Naive thymus-derived CD8-positive, alpha-beta T cell (primary cell): ENCODE measurements around the gene DDX19B. TPM values are rescaled to one million over a fixed set of nuclear protein-coding genes. Genes with fewer than 3 reads are reported as not detected.
"Not testable (repeated sequence)": the region's sequence is repeated elsewhere in the genome, so short reads cannot be mapped to it uniquely, and the experiment has no call there.

Experiments
- ATAC-seq, 2 donors: fragments of 150-1000 bp; cut with Tn5 transposase in 1 of 2; sonication (Bioruptor Pico), chemical (Tn5 transposase) in 1 of 2; 1 replicate in 1 of 2; 2 replicates in 1 of 2; pipeline ENCODE4 v1.10.0; 2021; ENCODE audit warnings: mild to moderate bottlenecking in 2 of 2, moderate library complexity in 2 of 2
- POLR2A ChIA-PET: fragments of 350-600 bp; sonication (Branson Sonifier 250); formaldehyde crosslinking; loops from one replicate; lab custom pipeline; 2021; ENCODE audit warnings: antibody characterized with exemption; lab: Charles Lee
- DNase-seq, 10 donors: peaks; one replicate each; pipeline versions ENCODE4 v3.0.0 to v3.0.0-alpha.2; 2020 to 2022
- H3K27ac Mint-ChIP-seq, 10 donors: one replicate each; pipeline ENCODE4 v1.8.0; 2020 to 2022; ENCODE audit warnings: mild to moderate bottlenecking in 10 of 10, mixed read lengths in 10 of 10, moderate library complexity in 4 of 10, inconsistent platforms in 1 of 10
- H3K27me3 Mint-ChIP-seq, 5 donors: one replicate each; pipeline ENCODE4 v1.8.0; 2021 to 2022; ENCODE audit warnings: mixed read lengths in 5 of 5
- H3K36me3 Mint-ChIP-seq, 3 donors: one replicate each; pipeline ENCODE4 v1.8.0; 2020 to 2022; ENCODE audit warnings: mixed read lengths in 3 of 3, mild to moderate bottlenecking in 2 of 3, inconsistent platforms in 1 of 3
- H3K4me1 Mint-ChIP-seq, 4 donors: one replicate each; pipeline ENCODE4 v1.8.0; 2021 to 2022; ENCODE audit warnings: mixed read lengths in 4 of 4
- H3K4me3 Mint-ChIP-seq, 10 donors: one replicate each; pipeline ENCODE4 v1.8.0; 2020 to 2022; ENCODE audit warnings: mild to moderate bottlenecking in 10 of 10, mixed read lengths in 10 of 10, moderate library complexity in 6 of 10, inconsistent platforms in 1 of 10
- H3K9me3 Mint-ChIP-seq, 9 donors: one replicate each; pipeline ENCODE4 v1.8.0; 2020 to 2022; ENCODE audit warnings: mixed read lengths in 9 of 9, mild to moderate bottlenecking in 3 of 9, inconsistent platforms in 1 of 9, moderate library complexity in 1 of 9
- polyA plus RNA-seq, 3 donors: library from polyadenylated mRNA; unstranded; fragments of 300-500 nt; fragmentation: Illumina TruSeq; gene quantifications; one replicate each; pipeline ENCODE4 v1.2.3, GENCODE V29; 2021
- total RNA-seq, 8 experiments: library from RNA in 2 of 8; stranded (reverse) in 2 of 8; gene quantifications; one replicate each; pipeline ENCODE4 v1.2.3 and lab custom pipeline; 2021 to 2026

Gene DDX19B
- total and polyA plus RNA-seq, 5 experiments from 2014 or later, result 33.7 to 48.2 (median 37.9) TPM

- no peak overlapping the region for H3K4me3 Mint-ChIP-seq
- ATAC-seq, result no peak
- peaks cover 0 to 60% (median 0%) of the 10 kb centered on the region in 3 donors for H3K36me3 Mint-ChIP-seq
- no peaks in the 10 kb centered on the region for H3K4me1 Mint-ChIP-seq
- POLR2A ChIA-PET, result interaction anchor here (1.1 kb wide), 1 partner anchor 123 kb away, joined by 6 read pairs; no protein-coding TSS in a partner anchor
- DNase-seq, result no peak
- no peaks in the 10 kb centered on the region for H3K27me3 Mint-ChIP-seq
- H3K9me3 Mint-ChIP-seq, result no peaks in the 10 kb centered on the region
- no peak overlapping the region for H3K27ac Mint-ChIP-seq
Observed at GRCh38 chr16:70331091-70331490, 32.1 kb downstream of the DDX19B start.

- peak in 5 of 10 donors; percentile 10 to 23 (median 19) for DNase-seq
- peak overlapping the region in 1 of 10 donors; percentile 43 for H3K27ac Mint-ChIP-seq
- H3K27me3 Mint-ChIP-seq, result no peaks in the 10 kb centered on the region
- no peaks in the 10 kb centered on the region for H3K9me3 Mint-ChIP-seq
- peak; percentile 64 to 66 for ATAC-seq
- peaks cover 0 to 62% (median 0%) of the 10 kb centered on the region in 3 donors for H3K36me3 Mint-ChIP-seq
- no peak overlapping the region for H3K4me3 Mint-ChIP-seq
- POLR2A ChIA-PET, result interaction anchor here (1.1 to 1.3 kb wide), 2 partner anchors 14 to 122 kb away, joined by 3 to 6 read pairs; no protein-coding TSS in a partner anchor
- no peaks in the 10 kb centered on the region for H3K4me1 Mint-ChIP-seq
Observed at GRCh38 chr16:70331588-70332358, 32.8 kb downstream of the DDX19B start.

- not testable (repeated sequence) for H3K4me1 Mint-ChIP-seq, H3K4me3 Mint-ChIP-seq, H3K27me3 Mint-ChIP-seq, DNase-seq, H3K9me3 Mint-ChIP-seq, ATAC-seq
- peaks cover 0 to 62% (median 0%) of the 10 kb centered on the region in 3 donors for H3K36me3 Mint-ChIP-seq
- peak overlapping the region in 2 of 10 donors; percentile 46 to 75 for H3K27ac Mint-ChIP-seq
- POLR2A ChIA-PET, result interaction anchor here (1.3 kb wide), 1 partner anchor 13 kb away, joined by 3 read pairs; no protein-coding TSS in a partner anchor
Observed at GRCh38 chr16:70332728-70333127, 33.7 kb downstream of the DDX19B start.

- POLR2A ChIA-PET, result no interaction called here
- H3K4me1 Mint-ChIP-seq, result peaks cover 0 to 11% (median 0%) of the 10 kb centered on the region in 4 donors
- H3K27ac Mint-ChIP-seq, result no peak overlapping the region
- DNase-seq (no peak), ATAC-seq (no peak)
- peaks cover 0 to 30% (median 0%) of the 10 kb centered on the region in 3 donors for H3K36me3 Mint-ChIP-seq
- H3K9me3 Mint-ChIP-seq, result no peaks in the 10 kb centered on the region
- no peaks in the 10 kb centered on the region for H3K27me3 Mint-ChIP-seq
- no peak overlapping the region for H3K4me3 Mint-ChIP-seq
Observed at GRCh38 chr16:70337814-70338213, 38.8 kb downstream of the DDX19B start.

GRCh38 chr16:70341600-70341999 is 42.6 kb downstream of the DDX19B start:
- Mint-ChIP-seq H3K27me3 (no peaks in the 10 kb centered on the region), H3K4me1 (peaks cover 5 to 13% (median 8%) of the 10 kb centered on the region in 4 donors), H3K9me3 (no peaks in the 10 kb centered on the region), H3K36me3 (no peaks in the 10 kb centered on the region), H3K27ac (peak overlapping the region in 3 of 10 donors; percentile 7 to 43 (median 29)), H3K4me3 (no peak overlapping the region)
- no peak for DNase-seq
- POLR2A ChIA-PET, result interaction anchor here (0.6 kb wide), 1 partner anchor 1044 kb away, joined by 6 read pairs; no protein-coding TSS in a partner anchor
- no peak for ATAC-seq

- DNase-seq (no peak), ATAC-seq (no peak)
- H3K4me1 Mint-ChIP-seq, result peaks cover 5 to 13% (median 9%) of the 10 kb centered on the region in 4 donors
- H3K27ac Mint-ChIP-seq, result peak overlapping the region in 5 of 10 donors; percentile 7 to 79 (median 34)
- POLR2A ChIA-PET, result interaction anchor here (0.6 kb wide), 1 partner anchor 1045 kb away, joined by 6 read pairs; no protein-coding TSS in a partner anchor
- no peaks in the 10 kb centered on the region for H3K27me3 Mint-ChIP-seq
- H3K9me3 Mint-ChIP-seq, result no peaks in the 10 kb centered on the region
- H3K4me3 Mint-ChIP-seq, result no peak overlapping the region
- H3K36me3 Mint-ChIP-seq, result no peaks in the 10 kb centered on the region
Observed at GRCh38 chr16:70342016-70342415, 43.0 kb downstream of the DDX19B start.

GRCh38 chr16:70345840-70346239 is 46.9 kb downstream of the DDX19B start:
- H3K4me1 Mint-ChIP-seq, result peaks cover 15 to 38% (median 29%) of the 10 kb centered on the region in 4 donors
- peaks cover 0 to 16% (median 0%) of the 10 kb centered on the region in 3 donors for H3K36me3 Mint-ChIP-seq
- H3K27me3 Mint-ChIP-seq, result no peaks in the 10 kb centered on the region
- peak overlapping the region; percentile 77 to 98 (median 94) for H3K4me3 Mint-ChIP-seq
- no peak for DNase-seq
- H3K27ac Mint-ChIP-seq, result peak overlapping the region; percentile 89 to 100 (median 98)
- ATAC-seq, result no peak
- POLR2A ChIA-PET, result interaction anchor here (0.7 to 3.5 kb wide), 18 partner anchors 10 to 981 kb away, joined by 3 to 58 read pairs (median 4); partner anchors contain the start of genes AARS1, COG4, DDX19B and EXOSC6
- H3K9me3 Mint-ChIP-seq, result no peaks in the 10 kb centered on the region

- no peak for ATAC-seq
- no peaks in the 10 kb centered on the region for H3K27me3 Mint-ChIP-seq
- no peak for DNase-seq
- H3K9me3 Mint-ChIP-seq, result no peaks in the 10 kb centered on the region
- peaks cover 10 to 42% (median 30%) of the 10 kb centered on the region in 4 donors for H3K4me1 Mint-ChIP-seq
- H3K4me3 Mint-ChIP-seq, result peak overlapping the region in 3 of 10 donors; percentile 2 to 15 (median 9)
- H3K27ac Mint-ChIP-seq, result peak overlapping the region in 7 of 10 donors; percentile 7 to 75 (median 50)
- POLR2A ChIA-PET, result interaction anchor here (0.6 to 0.7 kb wide), 2 partner anchors 32 to 105 kb away, joined by 4 to 6 read pairs; partner anchors contain the start of gene FCSK
- H3K36me3 Mint-ChIP-seq, result peaks cover 0 to 42% (median 5%) of the 10 kb centered on the region in 3 donors
Observed at GRCh38 chr16:70348991-70349390, 50.0 kb downstream of the DDX19B start.

GRCh38 chr16:70349783-70350182 is 50.8 kb downstream of the DDX19B start:
- Mint-ChIP-seq H3K27ac (peak overlapping the region in 5 of 10 donors; percentile 6 to 75 (median 12)), H3K36me3 (peaks cover 0 to 50% (median 5%) of the 10 kb centered on the region in 3 donors), H3K27me3 (no peaks in the 10 kb centered on the region), H3K9me3 (no peaks in the 10 kb centered on the region), H3K4me3 (peak overlapping the region in 2 of 10 donors; percentile 31 to 36), H3K4me1 (peaks cover 10 to 42% (median 30%) of the 10 kb centered on the region in 4 donors)
- no peak for DNase-seq
- POLR2A ChIA-PET, result interaction anchor here (0.6 kb wide), 1 partner anchor 31 kb away, joined by 4 read pairs; no protein-coding TSS in a partner anchor
- ATAC-seq, result no peak

GRCh38 chr16:70359552-70359951 is 60.6 kb downstream of the DDX19B start:
- Mint-ChIP-seq H3K4me1 (no peaks in the 10 kb centered on the region), H3K27ac (peak overlapping the region in 1 of 10 donors; percentile 34), H3K27me3 (no peaks in the 10 kb centered on the region), H3K36me3 (peaks cover 0 to 83% (median 11%) of the 10 kb centered on the region in 3 donors), H3K9me3 (no peaks in the 10 kb centered on the region), H3K4me3 (no peak overlapping the region)
- POLR2A ChIA-PET, result interaction anchor here (0.7 to 1.7 kb wide), 4 partner anchors 9 to 949 kb away, joined by 4 to 6 read pairs (median 4); partner anchors contain the start of gene DDX19A
- ATAC-seq (no peak), DNase-seq (no peak)

- DNase-seq, result no peak
- no peaks in the 10 kb centered on the region for H3K9me3 Mint-ChIP-seq
- no peak overlapping the region for H3K4me3 Mint-ChIP-seq
- no peak for ATAC-seq
- H3K27ac Mint-ChIP-seq, result no peak overlapping the region
- no peaks in the 10 kb centered on the region for H3K27me3 Mint-ChIP-seq
- POLR2A ChIA-PET, result no interaction called here
- peaks cover 0 to 3% (median 0%) of the 10 kb centered on the region in 4 donors for H3K4me1 Mint-ChIP-seq
- H3K36me3 Mint-ChIP-seq, result peaks cover 0 to 92% (median 10%) of the 10 kb centered on the region in 3 donors
Observed at GRCh38 chr16:70364399-70364798, 65.4 kb downstream of the DDX19B start.

GRCh38 chr16:70370145-70370544 is 71.2 kb downstream of the DDX19B start:
- peak overlapping the region in 1 of 10 donors; percentile 4 for H3K4me3 Mint-ChIP-seq
- H3K4me1 Mint-ChIP-seq, result peaks cover 4 to 30% (median 7%) of the 10 kb centered on the region in 4 donors
- POLR2A ChIA-PET, result interaction anchor here (0.7 to 3.3 kb wide), 6 partner anchors 10 to 170 kb away, joined by 4 to 23 read pairs (median 6); partner anchors contain the start of genes FCSK and ST3GAL2
- DNase-seq (peak; percentile 20 to 67 (median 46)), ATAC-seq (peak; percentile 83 to 90)
- H3K9me3 Mint-ChIP-seq, H3K27me3 Mint-ChIP-seq: not testable (repeated sequence)
- peaks cover 0 to 82% (median 14%) of the 10 kb centered on the region in 3 donors for H3K36me3 Mint-ChIP-seq
- peak overlapping the region; percentile 59 to 89 (median 80) for H3K27ac Mint-ChIP-seq
